Breast epithelium (tissue), 4 donors: ENCODE results near the gene ZAR1. TPM values are rescaled to one million over a fixed set of nuclear protein-coding genes. Genes with fewer than 3 reads are reported as not detected.

ENCODE experiments used
- DNase-seq, 2 donors: peaks; one replicate each; pipeline ENCODE4 v3.0.0-alpha.2; 2019; ENCODE audit warnings: low spot score in 2 of 2
- H3K27ac ChIP-seq, 2 donors: fragments of 200-600 bp; sonication (generic) in 1 of 2; one replicate each; pipeline ENCODE4 v1.5.1; 2016 to 2019; ENCODE audit warnings: mild to moderate bottlenecking in 1 of 2
- H3K27me3 ChIP-seq, 2 donors: fragments of 200-600 bp; sonication (generic) in 1 of 2; one replicate each; pipeline versions ENCODE4 v1.5.1 to v1.6.0; 2017 to 2019; ENCODE audit warnings: control low read depth in 1 of 2, mild to moderate bottlenecking in 1 of 2
- H3K36me3 ChIP-seq: fragments of 200-600 bp; one replicate; pipeline ENCODE4 v1.5.1; 2019
- H3K4me1 ChIP-seq, 2 donors: fragments of 200-600 bp; sonication (generic); one replicate each; pipeline ENCODE4 v1.5.1; 2016 to 2019; ENCODE audit warnings: control low read depth in 1 of 2
- H3K4me3 ChIP-seq, 3 donors: fragments of 200-600 bp; sonication (generic); 1 replicate in 2 of 3; 2 replicates in 1 of 3; pipeline ENCODE4 v1.5.1; 2016 to 2019; ENCODE audit warnings: mild to moderate bottlenecking in 3 of 3, moderate library complexity in 2 of 3
- H3K9me3 ChIP-seq, 2 donors: fragments of 200-600 bp; sonication (generic) in 1 of 2; one replicate each; pipeline ENCODE4 v1.5.1; 2016 to 2019; ENCODE audit warnings: control low read depth in 1 of 2
- POLR2A ChIP-seq: fragments of 450-650 bp; IDR thresholded peaks from one replicate; pipeline ENCODE4 v1.6.1; 2016; ENCODE audit warnings: antibody characterized with exemption, mild to moderate bottlenecking, moderate library complexity
- POLR2AphosphoS5 ChIP-seq, 3 donors: sonication (generic); formaldehyde crosslinking; IDR thresholded peaks; one replicate each; pipeline ENCODE4 v1.6.1; 2017; ENCODE audit warnings: antibody characterized with exemption in 3 of 3
- intact Hi-C: fragments of 100-400 bp; cut with DNase I; formaldehyde crosslinking; loops from one replicate; pipeline ENCODE4 v1.15.1; 2023; ENCODE audit warnings: low total_unique reads
- total RNA-seq, 3 donors: library from RNA; depleted of rRNA; stranded (reverse); fragments of >200 nt; gene quantifications; one replicate each; pipeline ENCODE4 v1.1.0, GENCODE V29; 2016
- TF ChIP-seq, protein P1 (sequence below), 3 donors: fragments of 450-650 bp; IDR thresholded peaks; one replicate each; pipeline ENCODE4 v1.5.1; 2016 to 2017; ENCODE audit warnings: antibody characterized with exemption in 3 of 3, mild to moderate bottlenecking in 3 of 3, moderate library complexity in 3 of 3

The ZAR1 gene
- total RNA-seq, 3 donors from 2014 or later, result 0.32 TPM; not detected in 2

DNA sequence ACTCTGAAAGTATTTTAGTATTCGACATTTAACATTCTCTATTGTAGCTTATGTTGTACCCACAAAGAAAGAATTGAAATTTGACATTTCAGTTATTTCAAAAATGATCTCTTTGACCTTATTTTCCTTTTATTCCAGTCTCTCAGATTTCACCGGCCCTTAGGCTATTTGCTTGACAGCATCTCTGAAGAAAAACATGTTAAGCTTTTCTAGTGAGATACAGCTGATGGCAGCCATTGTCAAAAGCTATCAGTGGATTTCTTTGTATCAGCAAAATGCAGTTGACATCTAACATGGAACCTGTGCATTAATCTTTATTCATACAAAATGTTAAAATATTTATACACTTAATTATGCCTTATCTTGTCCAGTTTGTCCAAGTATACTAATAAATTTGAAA lies 16.7 kb downstream of the ZAR1 start:
- intact Hi-C loops, result no loop called here
- Histone ChIP-seq H3K4me1 (no peaks in the 10 kb centered on the region), H3K4me3 (no peak overlapping the region), H3K27me3 (no peaks in the 10 kb centered on the region), H3K36me3 (no peaks in the 10 kb centered on the region), H3K27ac (no peak overlapping the region), H3K9me3 (no peaks in the 10 kb centered on the region)
- no peak for TF ChIP-seq POLR2AphosphoS5 (IDR thresholded peaks at IDR 0.05)
- TF ChIP-seq, protein P1, sequence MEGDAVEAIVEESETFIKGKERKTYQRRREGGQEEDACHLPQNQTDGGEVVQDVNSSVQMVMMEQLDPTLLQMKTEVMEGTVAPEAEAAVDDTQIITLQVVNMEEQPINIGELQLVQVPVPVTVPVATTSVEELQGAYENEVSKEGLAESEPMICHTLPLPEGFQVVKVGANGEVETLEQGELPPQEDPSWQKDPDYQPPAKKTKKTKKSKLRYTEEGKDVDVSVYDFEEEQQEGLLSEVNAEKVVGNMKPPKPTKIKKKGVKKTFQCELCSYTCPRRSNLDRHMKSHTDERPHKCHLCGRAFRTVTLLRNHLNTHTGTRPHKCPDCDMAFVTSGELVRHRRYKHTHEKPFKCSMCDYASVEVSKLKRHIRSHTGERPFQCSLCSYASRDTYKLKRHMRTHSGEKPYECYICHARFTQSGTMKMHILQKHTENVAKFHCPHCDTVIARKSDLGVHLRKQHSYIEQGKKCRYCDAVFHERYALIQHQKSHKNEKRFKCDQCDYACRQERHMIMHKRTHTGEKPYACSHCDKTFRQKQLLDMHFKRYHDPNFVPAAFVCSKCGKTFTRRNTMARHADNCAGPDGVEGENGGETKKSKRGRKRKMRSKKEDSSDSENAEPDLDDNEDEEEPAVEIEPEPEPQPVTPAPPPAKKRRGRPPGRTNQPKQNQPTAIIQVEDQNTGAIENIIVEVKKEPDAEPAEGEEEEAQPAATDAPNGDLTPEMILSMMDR (IDR thresholded peaks at IDR 0.05), result no peak
- no peak for TF ChIP-seq POLR2A
- DNase-seq, result no peak

DNA sequence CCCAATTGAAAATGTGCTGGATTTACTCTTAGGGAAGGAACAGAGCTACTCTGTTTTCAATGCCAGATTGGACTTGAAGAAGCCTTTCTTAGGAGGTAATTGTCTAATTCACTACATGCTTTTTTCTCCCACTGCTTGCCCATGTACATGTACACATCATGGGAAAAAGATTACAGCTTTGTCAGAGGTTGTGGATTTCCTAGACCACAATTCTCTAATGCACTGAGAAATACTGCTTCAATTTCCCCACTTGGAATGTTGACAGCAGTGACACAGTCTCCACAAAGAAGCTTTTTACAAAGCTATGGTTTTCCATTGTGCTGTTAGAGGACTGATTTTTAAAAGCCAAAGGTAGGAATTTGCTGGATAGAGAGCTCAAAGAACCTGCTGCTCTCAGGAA lies 19.5 kb downstream of the ZAR1 start:
- Histone ChIP-seq H3K9me3 (no peaks in the 10 kb centered on the region), H3K4me3 (no peak overlapping the region), H3K27me3 (no peaks in the 10 kb centered on the region), H3K27ac (no peak overlapping the region), H3K36me3 (peaks cover 3% of the 10 kb centered on the region), H3K4me1 (no peaks in the 10 kb centered on the region)
- intact Hi-C loops, result no loop called here
- no peak for DNase-seq
- TF ChIP-seq, protein P1 (IDR thresholded peaks at IDR 0.05), result no peak
- no peak for TF ChIP-seq POLR2AphosphoS5 (IDR thresholded peaks at IDR 0.05)
- no peak for TF ChIP-seq POLR2A

DNA sequence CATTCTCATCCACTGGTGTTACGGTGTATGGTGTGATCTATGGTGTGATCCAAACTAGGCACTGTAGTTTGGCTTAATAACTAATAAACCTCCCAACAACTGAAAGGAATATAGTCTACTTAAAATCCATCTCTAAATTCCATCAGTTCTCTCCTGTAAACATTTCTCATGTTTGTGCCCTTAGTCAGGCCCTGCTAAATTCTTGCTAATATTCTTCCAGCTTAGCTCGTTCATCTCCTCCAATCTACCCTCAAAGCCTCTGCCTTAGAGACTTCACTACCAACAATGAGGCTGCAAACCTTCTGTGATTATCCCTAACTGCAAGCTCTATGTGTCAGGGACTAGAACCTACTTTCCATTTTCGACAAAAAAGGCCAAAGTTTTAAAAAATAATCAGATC lies 28.1 kb downstream of the ZAR1 start:
- Histone ChIP-seq H3K27me3 (no peaks in the 10 kb centered on the region), H3K4me1 (no peaks in the 10 kb centered on the region), H3K27ac (no peak overlapping the region), H3K4me3 (no peak overlapping the region), H3K9me3 (no peaks in the 10 kb centered on the region), H3K36me3 (peaks cover 5% of the 10 kb centered on the region)
- no peak for DNase-seq
- TF ChIP-seq POLR2A (no peak), POLR2AphosphoS5 (IDR thresholded peaks at IDR 0.05) (no peak)
- TF ChIP-seq, protein P1 (IDR thresholded peaks at IDR 0.05), result no peak
- intact Hi-C loops, result no loop called here

DNA sequence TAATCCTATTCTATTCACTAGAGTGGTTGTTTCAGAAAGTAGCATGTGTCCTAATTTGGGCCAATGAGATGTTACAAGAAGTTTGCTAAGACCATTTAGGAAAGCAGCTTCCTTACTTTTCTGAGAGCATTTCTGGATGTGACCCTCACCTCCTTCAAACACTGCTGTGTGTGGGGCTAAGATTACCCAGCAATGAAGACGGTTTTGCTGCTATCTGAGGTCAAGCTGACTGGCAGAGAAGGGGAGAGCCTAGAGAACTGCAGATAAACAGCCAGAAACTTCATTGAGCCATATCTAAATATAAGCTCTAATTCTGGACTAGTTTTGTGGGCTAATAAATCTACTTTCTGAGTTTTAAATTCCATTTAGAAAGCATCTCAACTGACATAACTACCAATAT lies 36.4 kb downstream of the ZAR1 start:
- no peak for DNase-seq
- H3K4me1 ChIP-seq, result no peaks in the 10 kb centered on the region
- no peak for TF ChIP-seq POLR2AphosphoS5 (IDR thresholded peaks at IDR 0.05)
- TF ChIP-seq POLR2A, result no peak
- TF ChIP-seq, protein P1 (IDR thresholded peaks at IDR 0.05), result no peak
- intact Hi-C loops, result no loop called here
- H3K9me3 ChIP-seq, result no peaks in the 10 kb centered on the region
- H3K27me3 ChIP-seq, result no peaks in the 10 kb centered on the region
- H3K4me3 ChIP-seq, result no peak overlapping the region
- H3K27ac ChIP-seq, result no peak overlapping the region
- H3K36me3 ChIP-seq, result peaks cover 7% of the 10 kb centered on the region

DNA sequence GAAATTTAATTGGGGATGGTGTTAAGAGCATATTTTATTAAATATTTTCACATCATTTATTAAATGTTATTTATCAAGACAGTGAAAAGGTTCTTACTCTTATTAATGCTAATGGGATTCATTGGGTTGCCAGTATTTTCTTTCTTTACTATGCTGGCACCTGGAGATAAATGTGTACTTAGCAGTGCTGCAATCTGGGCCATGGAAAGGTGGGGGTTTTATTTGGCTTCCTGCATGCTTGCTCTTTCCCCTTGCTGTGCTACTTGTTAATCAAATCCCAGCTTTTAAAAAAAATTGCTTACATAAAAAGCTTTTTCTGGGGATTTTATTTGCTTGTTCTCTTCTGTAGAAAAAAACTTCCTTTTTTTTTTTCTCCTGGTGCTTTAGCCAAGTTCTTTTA lies 48.3 kb downstream of the ZAR1 start:
- Histone ChIP-seq H3K4me1 (no peaks in the 10 kb centered on the region), H3K9me3 (no peaks in the 10 kb centered on the region), H3K27ac (no peak overlapping the region), H3K36me3 (peaks cover 12% of the 10 kb centered on the region), H3K27me3 (no peaks in the 10 kb centered on the region), H3K4me3 (no peak overlapping the region)
- intact Hi-C loops, result no loop called here
- no peak for DNase-seq
- TF ChIP-seq POLR2AphosphoS5 (IDR thresholded peaks at IDR 0.05), result no peak
- TF ChIP-seq, protein P1 (IDR thresholded peaks at IDR 0.05), result no peak
- TF ChIP-seq POLR2A, result no peak
